Glutamatergic neuron (in vitro differentiated cells): ENCODE measurements around the gene PDLIM4. TPM values are rescaled to one million over a fixed set of nuclear protein-coding genes. Genes with fewer than 3 reads are reported as not detected.

Experiments
- DNase-seq: peaks from one replicate; pipeline ENCODE4 v3.0.0; 2022
- H3K27ac Mint-ChIP-seq: one replicate; pipeline ENCODE4 v1.8.0; 2020; ENCODE audit warnings: mild to moderate bottlenecking, mixed read lengths, inconsistent platforms; ENCODE audit not compliant: unreplicated experiment
- H3K27me3 Mint-ChIP-seq: one replicate; pipeline ENCODE4 v1.8.0; 2020; ENCODE audit warnings: mild to moderate bottlenecking, moderate library complexity, mixed read lengths, inconsistent platforms; ENCODE audit not compliant: unreplicated experiment
- H3K36me3 Mint-ChIP-seq: one replicate; pipeline ENCODE4 v1.8.0; 2020; ENCODE audit warnings: mild to moderate bottlenecking, mixed read lengths, inconsistent platforms; ENCODE audit not compliant: unreplicated experiment
- H3K4me1 Mint-ChIP-seq: one replicate; pipeline ENCODE4 v1.8.0; 2020; ENCODE audit warnings: mild to moderate bottlenecking, low read depth, mixed read lengths, inconsistent platforms; ENCODE audit not compliant: unreplicated experiment
- H3K4me3 Mint-ChIP-seq: one replicate; pipeline ENCODE4 v1.8.0; 2020; ENCODE audit warnings: mild to moderate bottlenecking, mixed read lengths, inconsistent platforms; ENCODE audit not compliant: unreplicated experiment
- H3K9me3 Mint-ChIP-seq: one replicate; pipeline ENCODE4 v1.8.0; 2020; ENCODE audit warnings: mild to moderate bottlenecking, moderate library complexity, mixed read lengths, inconsistent platforms; ENCODE audit not compliant: unreplicated experiment
- CTCF ChIP-seq: fragments of 200-600 bp; sonication (generic); IDR thresholded peaks from one replicate; pipeline ENCODE4 v1.5.0; 2021; ENCODE audit not compliant: partially characterized antibody, unreplicated experiment
- total RNA-seq: library from RNA; stranded (reverse); fragmentation: NEBNext Ultra II Directional; extraction: Animal tissue kit (Norgen Biotek cat#: 25700); gene quantifications from one replicate; pipeline ENCODE4 v1.2.1, GENCODE V29; 2021; ENCODE audit not compliant: unreplicated experiment

The PDLIM4 gene
- total RNA-seq, 1 donor from 2014 or later: 81.6 TPM

DNA sequence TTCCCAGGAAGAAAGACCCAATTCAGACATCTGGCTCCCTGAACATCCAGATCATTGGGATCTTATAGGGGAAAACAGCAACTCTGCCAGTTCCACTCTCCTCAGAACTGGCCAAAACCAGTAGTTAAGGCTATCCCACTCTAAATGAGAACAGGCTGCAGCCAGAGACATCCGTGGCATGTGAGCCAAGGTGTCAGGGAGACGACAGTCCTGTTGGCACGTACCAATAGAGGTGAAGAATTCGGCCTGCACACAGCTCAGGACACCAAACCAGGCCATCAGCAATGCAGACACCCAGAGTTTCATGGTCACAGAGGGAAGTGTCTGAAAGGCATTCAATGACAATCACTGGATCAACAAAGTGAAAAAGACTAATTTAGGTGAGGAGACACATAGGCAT is 39.2 kb upstream of the PDLIM4 start:
- no peak for DNase-seq
- Mint-ChIP-seq H3K36me3 (peaks cover 5% of the 10 kb centered on the region), H3K4me1 (peaks cover 2% of the 10 kb centered on the region), H3K4me3 (no peak overlapping the region), H3K27ac (no peak overlapping the region), H3K9me3 (peaks cover 5% of the 10 kb centered on the region), H3K27me3 (no peaks in the 10 kb centered on the region)
- TF ChIP-seq CTCF: no peak

GRCh38 chr5:132219289-132219970 is 38.1 kb upstream of the PDLIM4 start:
- peaks cover 2% of the 10 kb centered on the region for H3K4me1 Mint-ChIP-seq
- no peak overlapping the region for H3K4me3 Mint-ChIP-seq
- TF ChIP-seq CTCF: no peak

DNA sequence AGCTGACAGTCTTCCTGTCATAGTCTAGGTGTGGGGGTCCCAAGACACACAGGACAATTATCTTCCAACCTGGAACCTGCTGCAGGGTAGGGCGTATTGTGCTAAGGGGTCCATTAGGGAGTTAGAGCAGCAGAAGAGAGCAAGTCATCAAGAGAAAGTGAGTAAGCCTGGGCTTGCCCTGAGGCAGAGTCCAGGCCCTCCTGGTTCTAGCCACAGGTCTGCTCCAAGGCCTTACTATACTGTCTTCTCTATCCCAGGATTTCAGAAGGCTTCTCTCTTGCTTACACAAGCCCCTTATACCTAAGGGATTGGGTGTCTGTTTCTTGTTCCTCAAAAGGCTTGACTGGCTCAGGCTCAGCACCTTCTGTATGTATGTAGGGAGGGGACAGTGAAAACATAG is 37.5 kb upstream of the PDLIM4 start:
- no peak overlapping the region for H3K27ac Mint-ChIP-seq
- TF ChIP-seq CTCF: no peak
- H3K4me1 Mint-ChIP-seq: peaks cover 2% of the 10 kb centered on the region
- peaks cover 5% of the 10 kb centered on the region for H3K36me3 Mint-ChIP-seq
- H3K4me3 Mint-ChIP-seq: no peak overlapping the region
- peaks cover 5% of the 10 kb centered on the region for H3K9me3 Mint-ChIP-seq
- no peaks in the 10 kb centered on the region for H3K27me3 Mint-ChIP-seq
- no peak for DNase-seq

More at GRCh38 chr5:132219289-132219970, 38.1 kb upstream of the PDLIM4 start:
- Mint-ChIP-seq H3K36me3 (peaks cover 5% of the 10 kb centered on the region), H3K27me3 (no peaks in the 10 kb centered on the region), H3K27ac (no peak overlapping the region), H3K9me3 (peaks cover 5% of the 10 kb centered on the region)
- no peak for DNase-seq

DNA sequence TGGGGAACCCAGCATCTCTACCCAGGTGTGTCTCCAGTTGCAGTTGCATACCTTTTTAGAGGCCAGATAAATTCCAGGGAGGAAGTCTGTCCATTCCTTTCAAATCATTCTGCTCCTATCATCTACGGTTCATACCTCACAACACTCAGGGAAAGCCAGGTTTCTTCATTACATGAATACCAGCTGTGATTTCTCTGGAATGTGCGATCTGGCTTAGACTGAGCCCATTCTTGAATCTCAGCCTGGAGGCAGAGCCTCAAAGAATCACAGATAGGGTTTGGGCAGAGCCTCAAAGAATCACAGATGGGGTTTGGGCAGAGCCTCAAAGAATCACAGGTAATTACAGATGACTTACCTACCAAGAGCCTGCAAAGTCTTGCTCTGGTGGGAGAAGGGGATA is 37.0 kb upstream of the PDLIM4 start:
- Mint-ChIP-seq H3K27ac (no peak overlapping the region), H3K36me3 (peaks cover 5% of the 10 kb centered on the region), H3K9me3 (peaks cover 5% of the 10 kb centered on the region), H3K4me1 (peaks cover 4% of the 10 kb centered on the region), H3K27me3 (no peaks in the 10 kb centered on the region), H3K4me3 (no peak overlapping the region)
- no peak for TF ChIP-seq CTCF
- no peak for DNase-seq

- Mint-ChIP-seq H3K27me3 (peaks cover 4% of the 10 kb centered on the region), H3K36me3 (peaks cover under 1% of the 10 kb centered on the region), H3K4me1 (peaks cover 6% of the 10 kb centered on the region), H3K9me3 (peaks cover 3% of the 10 kb centered on the region), H3K4me3 (no peak overlapping the region), H3K27ac (no peak overlapping the region)
- TF ChIP-seq CTCF: no peak
- DNase-seq: no peak
Measured at GRCh38 chr5:132221781-132222648, 35.5 kb upstream of the PDLIM4 start.
